Measurements from ENCODE around the gene SLC41A2. TPM values are rescaled to one million over a fixed set of nuclear protein-coding genes. Genes with fewer than 3 reads are reported as not detected.

Gene SLC41A2, protein sequence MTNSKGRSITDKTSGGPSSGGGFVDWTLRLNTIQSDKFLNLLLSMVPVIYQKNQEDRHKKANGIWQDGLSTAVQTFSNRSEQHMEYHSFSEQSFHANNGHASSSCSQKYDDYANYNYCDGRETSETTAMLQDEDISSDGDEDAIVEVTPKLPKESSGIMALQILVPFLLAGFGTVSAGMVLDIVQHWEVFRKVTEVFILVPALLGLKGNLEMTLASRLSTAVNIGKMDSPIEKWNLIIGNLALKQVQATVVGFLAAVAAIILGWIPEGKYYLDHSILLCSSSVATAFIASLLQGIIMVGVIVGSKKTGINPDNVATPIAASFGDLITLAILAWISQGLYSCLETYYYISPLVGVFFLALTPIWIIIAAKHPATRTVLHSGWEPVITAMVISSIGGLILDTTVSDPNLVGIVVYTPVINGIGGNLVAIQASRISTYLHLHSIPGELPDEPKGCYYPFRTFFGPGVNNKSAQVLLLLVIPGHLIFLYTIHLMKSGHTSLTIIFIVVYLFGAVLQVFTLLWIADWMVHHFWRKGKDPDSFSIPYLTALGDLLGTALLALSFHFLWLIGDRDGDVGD
- 16.0 and 26.8 TPM in 2 replicates for total RNA-seq

DNA sequence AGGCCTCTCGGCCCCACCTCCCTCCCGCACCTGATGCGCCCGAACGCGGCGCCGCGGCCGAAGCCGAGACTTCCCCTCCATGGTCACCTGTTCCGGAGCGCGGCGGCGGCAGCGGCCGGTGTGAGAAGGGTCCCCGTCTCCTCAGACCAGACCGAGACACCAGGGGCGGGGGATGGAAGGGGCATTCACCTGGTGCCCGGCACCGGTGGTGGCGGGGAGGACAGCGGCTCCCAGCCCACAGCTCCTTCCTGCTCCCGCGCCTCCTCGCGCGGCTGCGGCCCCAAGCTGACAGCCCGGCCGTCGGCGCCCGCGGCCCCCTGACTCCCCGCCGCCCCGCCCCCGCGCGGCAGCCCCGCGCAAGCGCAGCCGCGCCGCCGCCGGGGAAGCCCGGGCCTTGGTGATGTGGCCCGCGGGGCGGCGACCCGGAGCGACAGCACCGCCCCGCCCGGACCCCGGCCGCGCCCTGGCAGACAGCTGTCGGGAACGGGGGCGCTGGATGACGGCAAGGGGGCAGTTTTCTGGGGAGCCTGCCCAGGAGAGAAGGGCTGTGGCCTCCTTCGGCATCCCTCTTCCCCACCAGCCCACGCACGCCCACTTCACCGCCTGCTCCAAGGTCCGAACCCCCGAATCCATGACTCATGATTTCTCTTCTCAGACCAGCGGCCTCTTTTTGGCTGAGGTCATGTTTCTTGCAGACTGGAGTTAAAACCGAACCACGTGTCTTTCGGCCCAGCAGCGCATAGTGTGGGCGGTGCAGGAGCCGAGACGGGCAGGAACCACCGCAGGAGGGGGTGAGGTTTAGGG lies at the start of gene SLC41A2:
Gene SLC41A2, minus strand, starts transcription at position 290 of the 804 bp plus-strand sequence. CDS start 29,763 bp downstream, outside the sequence.

DNA sequence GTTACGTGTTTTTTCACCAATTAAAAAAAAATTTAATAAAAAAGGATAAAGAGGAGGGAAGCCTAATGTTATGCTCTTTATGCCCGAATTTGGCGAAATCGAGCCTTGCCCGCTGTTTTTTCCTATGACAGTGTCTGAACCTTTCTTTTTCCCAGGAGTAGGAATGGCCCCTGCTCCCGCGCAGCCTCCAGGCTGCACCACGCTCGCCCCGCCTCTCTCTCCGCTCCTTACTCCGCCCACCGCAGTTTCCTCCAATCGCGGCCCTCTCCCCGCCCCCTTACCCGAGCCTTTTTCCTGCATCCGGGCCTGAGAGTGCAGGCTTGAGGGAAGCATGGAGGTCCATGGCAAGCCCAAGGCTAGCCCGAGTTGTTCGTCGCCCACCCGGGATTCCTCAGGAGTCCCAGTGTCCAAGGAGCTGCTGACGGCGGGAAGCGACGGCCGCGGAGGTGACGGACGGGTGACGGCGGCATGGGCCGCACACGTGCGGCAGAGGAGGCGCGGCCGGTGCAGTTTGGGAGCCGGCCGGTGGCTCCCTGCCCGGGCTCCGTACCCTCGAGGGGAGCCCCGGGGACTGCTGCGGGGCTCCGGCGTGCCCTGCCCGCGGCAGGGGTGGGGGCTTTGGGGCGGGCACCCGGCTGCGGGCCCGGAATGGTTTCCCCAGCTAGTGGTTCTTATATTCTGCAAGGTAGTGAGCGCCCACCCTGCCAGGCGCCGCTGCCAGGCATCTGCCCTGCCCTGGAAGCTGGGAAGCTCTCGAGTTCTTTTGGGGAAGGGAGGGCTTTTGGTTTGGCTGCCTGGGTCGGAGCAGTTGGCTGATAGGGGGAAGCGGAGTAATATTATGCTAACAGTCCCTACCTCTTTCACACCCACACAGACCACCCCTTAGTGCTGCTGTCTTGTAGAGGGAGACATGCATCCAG lies 28.2 kb upstream of the SLC41A2 start, which contains the start of gene NOPCHAP1:
Gene NOPCHAP1, plus strand, starts transcription at position 295 of the 920 bp plus-strand sequence. Its CDS starts 37 bp downstream, at position 332.

Other genes with a start within 250 kb of the SLC41A2 start
- 10.9 TPM in 2 replicates for gene NOPCHAP1, start 28.0 kb upstream of the SLC41A2 start, total RNA-seq
- gene ALDH1L2, start 126.2 kb upstream of the SLC41A2 start, total RNA-seq = 2.4 and 2.5 TPM in 2 replicates
- gene WASHC4, start 149.4 kb upstream of the SLC41A2 start, total RNA-seq = 245 and 299 TPM in 2 replicates